NCI-H510A treated with DMSO at 0.1 percent for 48 hours (cell line): ENCODE data around the gene GATA2.

ENCODE experiments used
- DNase-seq: peaks from one replicate; lab custom pipeline; 2025; lab: John Stamatoyannopoulos, UW

The GATA2 gene

DNA sequence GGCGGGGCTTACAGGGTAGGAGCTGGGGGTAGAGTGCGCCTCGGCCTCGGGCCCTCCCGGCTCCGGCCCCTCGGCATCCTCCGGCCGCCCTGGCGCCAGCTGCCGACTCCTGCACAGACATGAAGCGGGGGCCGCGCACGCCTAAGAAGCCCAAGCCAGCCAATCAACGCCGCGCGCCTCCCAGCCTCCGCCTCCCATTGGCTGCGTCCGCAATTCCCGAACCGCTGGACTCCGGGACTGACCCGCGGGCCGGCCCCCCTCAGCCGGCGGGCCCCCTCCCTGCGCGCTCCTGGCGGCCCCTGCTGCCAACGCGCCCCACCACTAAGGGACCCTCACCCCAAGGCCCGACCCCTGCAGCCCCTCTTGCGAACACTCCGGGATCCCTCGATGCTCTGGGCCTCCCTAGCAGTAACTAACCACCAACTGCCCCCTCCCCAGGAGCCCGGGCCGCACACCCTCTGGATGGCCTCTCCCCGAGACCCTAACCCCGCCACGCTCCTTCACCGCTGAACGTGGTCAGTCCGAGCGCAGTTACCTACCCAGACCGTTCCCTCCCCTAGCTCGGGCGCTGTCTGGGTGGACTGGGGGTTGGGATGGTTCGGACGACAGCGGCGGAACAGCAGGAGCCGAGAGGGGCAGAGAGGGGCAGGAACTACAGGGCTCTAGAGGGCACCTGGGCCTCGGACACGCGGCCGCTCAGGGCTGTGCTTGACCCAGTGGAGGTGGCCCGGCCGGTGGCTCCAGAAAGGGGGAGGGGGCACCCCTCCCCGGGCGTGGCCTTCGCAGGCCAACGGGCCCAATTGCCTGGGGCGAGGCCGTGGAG lies 5.0 kb downstream of the GATA2 start:
- peak; percentile 72 for DNase-seq

- no peak for DNase-seq
These were observed 5.5 kb downstream of the GATA2 start for GRCh38 chr3:128487538-128487812.

DNA sequence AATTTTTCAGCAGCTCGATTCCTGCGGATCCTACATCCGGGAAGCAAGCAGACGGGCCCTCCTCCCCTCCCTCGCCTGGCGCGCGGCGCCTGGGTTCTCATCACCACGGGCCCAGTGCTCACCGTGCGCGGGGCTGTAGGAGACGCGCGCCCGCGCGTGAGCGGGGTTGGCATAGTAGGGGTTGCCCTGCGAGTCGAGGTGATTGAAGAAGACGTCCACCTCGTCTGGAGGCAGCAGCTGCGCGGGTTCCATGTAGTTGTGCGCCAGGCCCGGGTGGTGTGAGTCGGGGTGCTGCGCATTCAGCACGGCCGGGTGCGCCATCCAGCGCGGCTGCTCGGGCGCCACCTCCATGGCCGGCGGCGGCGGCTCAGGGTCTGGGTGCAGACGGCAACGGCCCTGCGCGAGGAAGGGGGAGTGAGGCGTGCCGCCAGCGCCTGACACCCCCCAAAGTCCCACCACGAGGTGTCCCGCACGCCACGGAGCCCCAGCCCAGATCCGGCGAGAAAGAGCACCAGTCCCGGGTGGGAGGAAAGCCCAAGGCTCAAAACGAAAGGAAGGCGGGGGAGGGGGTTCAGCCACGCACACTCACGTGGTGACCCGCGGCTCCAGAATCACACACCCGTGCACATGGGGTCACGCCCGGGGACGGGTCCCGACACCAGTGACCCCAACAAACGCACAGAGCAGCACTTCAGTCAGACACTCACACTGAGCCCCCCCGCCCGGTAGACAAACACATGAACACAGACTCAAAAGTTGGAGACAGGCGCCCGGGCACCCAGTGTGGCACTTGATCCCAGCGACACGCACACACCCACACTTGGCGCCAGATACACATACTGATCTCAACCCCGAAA lies 6.1 kb downstream of the GATA2 start:
- no peak for DNase-seq

DNA sequence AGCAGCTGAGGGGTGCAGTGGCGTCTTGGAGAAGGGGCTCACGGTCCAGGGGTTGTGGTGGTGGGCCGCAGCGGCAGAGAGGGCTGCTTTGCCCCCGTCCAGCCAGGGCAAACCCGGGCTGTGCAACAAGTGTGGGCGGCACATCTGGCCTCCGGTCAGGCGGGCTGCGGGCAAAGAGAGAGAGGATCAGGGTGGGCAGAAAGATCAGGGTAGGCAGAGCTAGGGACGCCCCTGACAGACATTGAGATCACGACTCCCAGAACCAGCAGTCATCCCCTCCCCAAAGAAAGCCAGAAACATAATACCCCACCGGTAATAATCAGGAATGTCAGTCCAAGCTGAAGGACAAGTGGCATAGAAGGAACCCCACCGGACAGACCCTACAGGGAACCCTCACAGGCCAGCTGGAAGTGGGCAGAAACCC lies 6.8 kb downstream of the GATA2 start:
- DNase-seq: no peak

GRCh38 chr3:128485282-128486204 lies 7.5 kb downstream of the GATA2 start:
- no peak for DNase-seq

GRCh38 chr3:128484404-128485281 lies 8.4 kb downstream of the GATA2 start:
- no peak for DNase-seq

DNA sequence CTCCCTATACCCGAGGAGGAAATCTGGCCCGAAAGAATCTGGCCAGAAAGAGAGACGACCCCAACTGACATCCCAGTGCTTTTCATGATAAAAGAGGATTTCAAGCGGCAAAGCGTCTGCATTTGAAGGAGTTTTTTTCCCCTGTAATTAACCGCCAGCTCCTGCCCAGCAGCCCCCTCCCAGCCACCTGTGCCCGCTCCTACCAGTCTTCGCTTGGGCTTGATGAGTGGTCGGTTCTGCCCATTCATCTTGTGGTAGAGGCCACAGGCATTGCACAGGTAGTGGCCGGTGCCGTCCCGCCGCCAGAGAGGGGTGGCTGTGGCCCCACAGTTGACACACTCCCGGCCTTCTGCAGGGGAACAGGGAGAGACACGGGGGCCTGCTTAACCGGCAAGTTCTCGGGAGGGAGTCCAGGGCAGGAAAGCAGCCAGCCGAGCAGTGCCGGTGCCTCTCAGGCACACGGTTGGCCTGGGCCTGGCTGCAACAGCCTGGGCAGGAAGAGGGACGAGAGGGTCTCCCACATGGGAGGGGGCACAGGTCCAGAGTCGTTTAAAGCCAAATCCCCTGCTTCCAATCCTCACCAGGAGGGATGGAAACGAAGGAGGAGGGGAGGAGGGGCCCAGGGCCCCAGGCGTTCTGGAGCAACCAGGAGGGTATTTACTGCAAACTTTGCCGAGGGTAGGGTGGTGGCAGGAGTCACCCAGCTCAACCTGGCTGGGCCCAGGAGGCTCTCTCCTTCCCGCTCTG lies 9.2 kb downstream of the GATA2 start:
- DNase-seq: no peak

- no peak for DNase-seq
These were observed 10.0 kb downstream of the GATA2 start for GRCh38 chr3:128482666-128483656.

DNA sequence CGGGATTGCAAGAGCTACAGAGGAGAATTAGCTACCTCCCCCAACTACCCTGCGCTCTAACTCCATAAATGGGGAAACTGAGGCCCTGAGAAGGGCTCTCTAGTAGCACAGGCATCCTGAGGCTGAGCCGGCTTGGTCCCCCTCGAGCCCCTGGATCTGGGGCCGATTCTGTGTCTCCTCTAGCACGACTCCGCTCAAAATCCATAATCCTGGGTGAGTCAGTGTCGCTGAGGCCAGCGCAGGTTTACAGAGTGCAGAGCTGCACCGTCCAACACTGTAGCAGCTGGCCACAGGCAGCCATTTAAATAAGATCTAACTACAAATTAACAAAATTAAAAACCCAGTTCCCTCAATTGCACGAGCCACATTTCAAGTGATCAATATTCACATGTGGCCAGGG lies 10.8 kb downstream of the GATA2 start:
- no peak for DNase-seq

GRCh38 chr3:128481438-128481942 lies 11.5 kb downstream of the GATA2 start:
- no peak for DNase-seq

- no peak for DNase-seq
These were observed 12.1 kb downstream of the GATA2 start for GRCh38 chr3:128480717-128481437.

- no peak for DNase-seq
These were observed 12.7 kb downstream of the GATA2 start for GRCh38 chr3:128480278-128480677.

GRCh38 chr3:128479558-128480086 lies 13.4 kb downstream of the GATA2 start:
- DNase-seq: no peak

GRCh38 chr3:128478576-128479506 lies 14.2 kb downstream of the GATA2 start:
- DNase-seq: no peak

DNA sequence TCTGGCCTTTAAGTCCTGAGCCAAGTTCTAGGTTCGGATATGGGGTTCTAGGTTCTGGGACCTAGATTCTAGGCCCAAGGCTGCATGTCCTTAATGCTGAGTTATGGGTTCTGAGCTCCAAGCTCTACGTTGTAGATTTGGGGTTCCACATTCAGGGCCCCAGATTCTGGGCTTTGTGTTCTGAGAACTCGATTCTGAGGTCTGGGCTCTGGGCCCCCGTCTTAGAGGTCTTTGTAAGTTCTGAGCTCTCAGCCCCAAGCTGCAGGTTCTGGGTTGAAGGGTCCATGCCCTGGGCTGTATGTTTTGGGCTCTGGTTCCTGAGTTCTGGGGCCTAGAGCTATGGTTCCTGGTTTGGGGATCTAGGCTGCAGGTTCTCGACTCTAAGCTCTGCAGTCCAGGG lies 16.3 kb downstream of the GATA2 start:
- DNase-seq: no peak

GRCh38 chr3:128475355-128475754 lies 17.6 kb downstream of the GATA2 start:
- DNase-seq: no peak

DNA sequence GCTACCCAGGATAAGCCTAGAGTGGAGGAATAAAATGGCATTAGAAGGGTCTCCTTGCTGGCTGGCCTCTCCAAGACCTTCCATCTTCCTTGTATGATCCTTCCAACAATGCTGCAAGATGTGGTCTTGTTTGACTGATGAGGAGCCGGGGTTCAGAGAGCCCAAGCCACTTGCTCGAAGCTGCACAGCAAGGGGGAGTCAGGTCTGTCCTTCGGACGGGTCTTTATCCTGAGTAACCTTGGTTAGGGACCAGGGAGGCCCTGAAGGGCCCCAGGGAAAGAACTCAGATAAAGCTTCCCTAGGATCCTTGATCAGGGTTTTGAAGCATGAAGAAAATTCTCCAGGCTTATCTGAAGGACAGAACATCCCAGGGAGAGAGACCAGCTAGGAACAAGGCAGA lies 19.3 kb downstream of the GATA2 start:
- DNase-seq: no peak
